Fibroblast of lung (primary cell): ENCODE results near the gene SENP7. TPM values are rescaled to one million over a fixed set of nuclear protein-coding genes. Genes with fewer than 3 reads are reported as not detected.

ENCODE experiments used
- DNase-seq, 2 donors: peaks; one replicate each; pipeline versions ENCODE4 v3.0.0 to v3.0.0-alpha.2; 2010; ENCODE audit warnings: low read depth in 2 of 2
- H2AFZ ChIP-seq: 2 replicates; pipeline ENCODE4 v1.5.1; 2012; ENCODE audit warnings: low read length, control low read depth, inconsistent platforms
- H3K27ac ChIP-seq: 2 replicates; pipeline ENCODE4 v1.5.1; 2011; ENCODE audit warnings: low read length, control low read depth; ENCODE audit not compliant: insufficient read depth
- H3K27me3 ChIP-seq: 2 replicates; pipeline ENCODE4 v1.5.1; 2011; ENCODE audit warnings: mild to moderate bottlenecking, low read length; ENCODE audit not compliant: control insufficient read depth, insufficient read depth
- H3K36me3 ChIP-seq: 2 replicates; pipeline ENCODE4 v1.5.1; 2011; ENCODE audit warnings: low read length; ENCODE audit not compliant: control insufficient read depth, insufficient read depth
- H3K4me1 ChIP-seq: 2 replicates; pipeline ENCODE4 v1.5.1; 2011; ENCODE audit warnings: low read length; ENCODE audit not compliant: control insufficient read depth, insufficient read depth; ENCODE audit errors: extremely low read depth
- H3K4me2 ChIP-seq: 2 replicates; pipeline ENCODE4 v1.5.1; 2011; ENCODE audit warnings: low read length, control low read depth; ENCODE audit not compliant: insufficient read depth; ENCODE audit errors: extremely low read depth
- H3K4me3 ChIP-seq, 4 experiments: fragments of 200-600 bp in 1 of 4; sonication (generic) in 1 of 4; replicated peaks in 1 of 4; 2 replicates each; pipeline ENCODE4 v1.5.1; 2011 to 2016; ENCODE audit warnings: low read length in 4 of 4, low read depth in 3 of 4, mild to moderate bottlenecking in 3 of 4, control low read depth in 2 of 4, inconsistent platforms in 1 of 4, mixed read lengths in 1 of 4; ENCODE audit not compliant: insufficient read depth in 1 of 4; ENCODE audit errors: control extremely low read depth in 1 of 4
- H3K79me2 ChIP-seq: 2 replicates; pipeline ENCODE4 v1.5.1; 2012; ENCODE audit warnings: mild to moderate bottlenecking, low read length, inconsistent platforms; ENCODE audit not compliant: control insufficient read depth, insufficient read depth
- H3K9ac ChIP-seq: 2 replicates; pipeline ENCODE4 v1.5.1; 2011; ENCODE audit warnings: mild to moderate bottlenecking, low read length, control low read depth; ENCODE audit not compliant: insufficient read depth
- H3K9me3 ChIP-seq: 2 replicates; pipeline ENCODE4 v1.5.1; 2012; ENCODE audit warnings: low read depth, low read length; ENCODE audit not compliant: control insufficient read depth, insufficient read depth
- H4K20me1 ChIP-seq: 2 replicates; pipeline ENCODE4 v1.5.1; 2011; ENCODE audit warnings: low read length; ENCODE audit not compliant: control insufficient read depth, insufficient read depth; ENCODE audit errors: extremely low read depth
- EZH2 ChIP-seq: IDR thresholded peaks from 2 replicates; pipeline ENCODE4 v1.5.1; 2012; ENCODE audit warnings: low read length, control low read depth, mild to moderate bottlenecking; ENCODE audit errors: missing control alignments
- polyA plus RNA-seq, 2 donors: library from polyadenylated mRNA; depleted of rRNA in 1 of 2; stranded (reverse) in 1 of 2; unstranded in 1 of 2; fragments of >200 nt; gene quantifications; 2 replicates each; pipeline ENCODE4 v1.2.1, GENCODE V29; 2011 to 2012; ENCODE audit warnings: missing spikeins in 1 of 2
- total RNA-seq: library from RNA; depleted of rRNA; stranded (reverse); fragments of >200 nt; gene quantifications from 2 replicates; pipeline ENCODE4 v1.2.1, GENCODE V29; 2014
- TF ChIP-seq, protein P1 (sequence below), 2 donors: IDR thresholded peaks in 1 of 2; conservative IDR thresholded peaks in 1 of 2; 1 replicate in 1 of 2; 2 replicates in 1 of 2; pipeline ENCODE4 v1.5.1; 2011 to 2012; ENCODE audit warnings: low read length in 2 of 2, control low read depth in 1 of 2, inconsistent platforms in 1 of 2, low read depth in 1 of 2, mild to moderate bottlenecking in 1 of 2

SENP7 gene
- total and polyA plus RNA-seq, 2 donors (not counting 1 experiment from before 2014, with no cell fraction given), result 7.2 to 16.5 TPM

DNA sequence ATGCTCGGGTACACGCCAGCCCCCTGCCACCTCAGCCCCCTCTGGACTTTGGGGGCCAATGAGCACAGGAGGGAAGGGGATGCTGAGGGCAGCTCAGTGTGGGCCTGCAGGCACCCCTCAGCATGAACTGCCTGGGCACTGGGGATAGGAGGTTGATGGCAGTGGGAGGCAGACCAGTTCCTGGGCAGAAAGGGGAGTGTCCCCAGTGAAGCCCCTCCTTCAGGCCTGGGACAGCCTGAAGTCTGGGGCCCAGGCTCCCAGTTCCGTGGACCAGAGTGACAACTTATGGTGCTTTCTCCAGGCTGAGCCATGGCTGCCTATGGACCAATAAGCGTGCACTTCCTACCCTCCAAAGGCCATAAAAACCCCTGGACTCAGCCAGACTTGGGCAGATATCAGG, 129.4 kb downstream of the SENP7 start:
- Histone ChIP-seq H3K27me3 (no peaks in the 10 kb centered on the region), H3K9ac (no peak overlapping the region), H3K4me3 (no peak overlapping the region), H2AFZ (no peak overlapping the region), H3K4me1 (no peaks in the 10 kb centered on the region), H3K36me3 (no peaks in the 10 kb centered on the region), H4K20me1 (no peaks in the 10 kb centered on the region), H3K79me2 (no peaks in the 10 kb centered on the region), H3K27ac (no peak overlapping the region), H3K4me2 (no peak overlapping the region), H3K9me3 (no peaks in the 10 kb centered on the region)
- no peak for DNase-seq
- TF ChIP-seq, protein P1, sequence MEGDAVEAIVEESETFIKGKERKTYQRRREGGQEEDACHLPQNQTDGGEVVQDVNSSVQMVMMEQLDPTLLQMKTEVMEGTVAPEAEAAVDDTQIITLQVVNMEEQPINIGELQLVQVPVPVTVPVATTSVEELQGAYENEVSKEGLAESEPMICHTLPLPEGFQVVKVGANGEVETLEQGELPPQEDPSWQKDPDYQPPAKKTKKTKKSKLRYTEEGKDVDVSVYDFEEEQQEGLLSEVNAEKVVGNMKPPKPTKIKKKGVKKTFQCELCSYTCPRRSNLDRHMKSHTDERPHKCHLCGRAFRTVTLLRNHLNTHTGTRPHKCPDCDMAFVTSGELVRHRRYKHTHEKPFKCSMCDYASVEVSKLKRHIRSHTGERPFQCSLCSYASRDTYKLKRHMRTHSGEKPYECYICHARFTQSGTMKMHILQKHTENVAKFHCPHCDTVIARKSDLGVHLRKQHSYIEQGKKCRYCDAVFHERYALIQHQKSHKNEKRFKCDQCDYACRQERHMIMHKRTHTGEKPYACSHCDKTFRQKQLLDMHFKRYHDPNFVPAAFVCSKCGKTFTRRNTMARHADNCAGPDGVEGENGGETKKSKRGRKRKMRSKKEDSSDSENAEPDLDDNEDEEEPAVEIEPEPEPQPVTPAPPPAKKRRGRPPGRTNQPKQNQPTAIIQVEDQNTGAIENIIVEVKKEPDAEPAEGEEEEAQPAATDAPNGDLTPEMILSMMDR (conservative IDR thresholded peaks at IDR 0.05 in 1 of 2, IDR thresholded peaks at IDR 0.05 in 1 of 2; ENCODE audit: low read depth in 1 of 2, low read length in 2 of 2), result no peak
- no peak for TF ChIP-seq EZH2

DNA sequence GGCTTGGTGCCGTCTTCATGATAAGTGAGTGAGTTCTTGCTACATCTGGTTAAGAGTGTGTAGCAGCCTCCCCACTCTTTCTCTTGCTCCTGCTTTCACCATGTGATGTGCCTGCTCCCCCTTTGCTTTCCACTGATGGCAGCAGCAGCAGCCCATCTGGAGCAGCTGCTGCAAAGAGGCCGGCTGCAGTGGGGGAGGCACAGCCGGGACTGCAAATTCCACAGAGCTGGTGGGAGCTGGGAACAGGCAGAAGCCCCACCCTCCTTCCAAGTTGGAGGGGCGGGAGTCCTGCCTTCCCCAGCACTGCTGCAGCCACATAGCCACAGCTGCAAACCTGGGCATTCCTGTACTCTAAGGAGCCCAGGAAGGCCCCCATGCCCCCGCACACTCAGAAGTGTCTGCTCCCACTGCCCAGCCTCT, 129.8 kb downstream of the SENP7 start:
- Histone ChIP-seq H3K36me3 (no peaks in the 10 kb centered on the region), H3K79me2 (no peaks in the 10 kb centered on the region), H3K4me3 (no peak overlapping the region), H3K9me3 (no peaks in the 10 kb centered on the region), H3K4me2 (no peak overlapping the region), H2AFZ (no peak overlapping the region), H3K9ac (no peak overlapping the region), H3K4me1 (no peaks in the 10 kb centered on the region), H4K20me1 (no peaks in the 10 kb centered on the region), H3K27me3 (no peaks in the 10 kb centered on the region), H3K27ac (no peak overlapping the region)
- peak; percentile 29 to 44 for DNase-seq
- TF ChIP-seq, protein P1 (conservative IDR thresholded peaks at IDR 0.05 in 1 of 2, IDR thresholded peaks at IDR 0.05 in 1 of 2; ENCODE audit: low read depth in 1 of 2, low read length in 2 of 2), result no peak
- TF ChIP-seq EZH2, result no peak

DNA sequence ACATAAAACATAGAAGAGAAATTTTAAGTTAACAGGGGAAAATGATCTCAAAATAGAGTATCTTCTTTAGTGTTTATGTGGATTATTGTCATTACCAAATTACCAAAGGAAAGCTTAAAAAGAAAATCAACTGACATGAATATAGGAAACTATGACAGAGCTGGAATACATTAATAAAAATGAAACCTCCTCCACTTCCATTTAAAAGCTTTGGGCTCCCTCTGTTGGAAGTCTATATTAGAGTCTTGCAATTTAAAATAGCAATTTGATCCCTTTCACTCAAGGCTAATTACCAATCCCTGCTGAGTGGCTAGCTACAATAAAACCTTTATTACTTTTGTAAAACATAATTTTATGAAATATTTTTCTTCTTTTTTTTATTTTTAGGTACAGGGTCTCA, 131.2 kb downstream of the SENP7 start:
- H3K4me3 ChIP-seq, result no peak overlapping the region
- H3K9ac ChIP-seq, result no peak overlapping the region
- H3K36me3 ChIP-seq, result no peaks in the 10 kb centered on the region
- TF ChIP-seq, protein P1 (conservative IDR thresholded peaks at IDR 0.05 in 1 of 2, IDR thresholded peaks at IDR 0.05 in 1 of 2; ENCODE audit: low read depth in 1 of 2, low read length in 2 of 2), result peak; percentile 35 to 48
- TF ChIP-seq EZH2, result no peak
- no peaks in the 10 kb centered on the region for H3K79me2 ChIP-seq
- H3K4me1 ChIP-seq, result no peaks in the 10 kb centered on the region
- no peak overlapping the region for H2AFZ ChIP-seq
- peak; percentile 31 to 73 for DNase-seq
- H3K27me3 ChIP-seq, result no peaks in the 10 kb centered on the region
- no peaks in the 10 kb centered on the region for H4K20me1 ChIP-seq
- H3K9me3 ChIP-seq, result no peaks in the 10 kb centered on the region
- H3K27ac ChIP-seq, result no peak overlapping the region
- no peak overlapping the region for H3K4me2 ChIP-seq
